Inferior parietal cortex (tissue), 1 donor: ENCODE data around the gene ANGPTL8.
A peak's percentile ranks its signal among the peaks of the same experiment; 100 is the strongest.

Source experiments
- DNase-seq: peaks from one replicate; pipeline ENCODE4 v3.0.0-alpha.2; 2016; ENCODE audit errors: extremely low spot score

ANGPTL8 gene

GRCh38 chr19:11236324-11237301 lies 2.8 kb upstream of the ANGPTL8 start:
- no peak for DNase-seq

GRCh38 chr19:11237321-11237720 lies 2.1 kb upstream of the ANGPTL8 start:
- no peak for DNase-seq

- DNase-seq, result no peak
Measured at GRCh38 chr19:11238041-11238440, 1.4 kb upstream of the ANGPTL8 start.

- DNase-seq, result no peak
Measured at GRCh38 chr19:11238781-11239376, 540 bp upstream of the ANGPTL8 start.

- DNase-seq, result no peak
Measured at GRCh38 chr19:11240008-11240444, 607 bp downstream of the ANGPTL8 start.

GRCh38 chr19:11242025-11242424 lies 2.6 kb downstream of the ANGPTL8 start:
- DNase-seq, result no peak

- DNase-seq, result peak; percentile 59
Measured at GRCh38 chr19:11242864-11243797, 3.7 kb downstream of the ANGPTL8 start.

- no peak for DNase-seq
Measured at GRCh38 chr19:11243798-11244169, 4.4 kb downstream of the ANGPTL8 start.

- no peak for DNase-seq
Measured at GRCh38 chr19:11244846-11245589, 5.6 kb downstream of the ANGPTL8 start.

GRCh38 chr19:11246941-11247340 lies 7.5 kb downstream of the ANGPTL8 start:
- DNase-seq, result no peak

- no peak for DNase-seq
Measured at GRCh38 chr19:11247391-11247790, 8.0 kb downstream of the ANGPTL8 start.

- no peak for DNase-seq
Measured at GRCh38 chr19:11247934-11248333, 8.5 kb downstream of the ANGPTL8 start.

GRCh38 chr19:11248852-11249251 lies 9.4 kb downstream of the ANGPTL8 start:
- no peak for DNase-seq

- no peak for DNase-seq
Measured at GRCh38 chr19:11251217-11251616, 11.8 kb downstream of the ANGPTL8 start.

- no peak for DNase-seq
Measured at GRCh38 chr19:11251650-11252314, 12.4 kb downstream of the ANGPTL8 start.

- DNase-seq, result no peak
Measured at GRCh38 chr19:11252665-11253355, 13.4 kb downstream of the ANGPTL8 start.

- no peak for DNase-seq
Measured at GRCh38 chr19:11254666-11255065, 15.2 kb downstream of the ANGPTL8 start.

- DNase-seq, result no peak
Measured at GRCh38 chr19:11256189-11256588, 16.8 kb downstream of the ANGPTL8 start.

- DNase-seq, result no peak
Measured at GRCh38 chr19:11257846-11258380, 18.5 kb downstream of the ANGPTL8 start.

GRCh38 chr19:11260996-11261395 lies 21.6 kb downstream of the ANGPTL8 start:
- DNase-seq, result no peak
